ENCODE results near the gene ZNF576.

Gene ZNF576

GRCh38 chr19:43554317-43554895, 42.0 kb upstream of the ZNF576 start:
- DNase-seq (ENCODE audit: extremely low read depth, low read depth): no peak

GRCh38 chr19:43555185-43555770, 41.1 kb upstream of the ZNF576 start:
- DNase-seq (ENCODE audit: extremely low read depth, low read depth): no peak

More at GRCh38 chr19:43554317-43554895, 42.0 kb upstream of the ZNF576 start:
- TF ChIP-seq CTCF (IDR thresholded peaks at IDR 0.05; ENCODE audit: low read depth, low read length): no peak

GRCh38 chr19:43560687-43561086, 35.7 kb upstream of the ZNF576 start:
- no peak for DNase-seq (ENCODE audit: extremely low read depth, low read depth)
- no peak for TF ChIP-seq CTCF (IDR thresholded peaks at IDR 0.05; ENCODE audit: low read depth, low read length)

More at GRCh38 chr19:43555185-43555770, 41.1 kb upstream of the ZNF576 start:
- TF ChIP-seq CTCF (IDR thresholded peaks at IDR 0.05; ENCODE audit: low read depth, low read length): peak; percentile 86

GRCh38 chr19:43561139-43561970, 35.0 kb upstream of the ZNF576 start:
- no peak for DNase-seq (ENCODE audit: extremely low read depth, low read depth)
- no peak for TF ChIP-seq CTCF (IDR thresholded peaks at IDR 0.05; ENCODE audit: low read depth, low read length)

GRCh38 chr19:43562226-43562697, 34.1 kb upstream of the ZNF576 start:
- no peak for DNase-seq (ENCODE audit: extremely low read depth, low read depth)
- TF ChIP-seq CTCF (IDR thresholded peaks at IDR 0.05; ENCODE audit: low read depth, low read length): no peak

GRCh38 chr19:43562698-43563241, 33.6 kb upstream of the ZNF576 start:
- DNase-seq (ENCODE audit: extremely low read depth, low read depth): peak; percentile 28
- TF ChIP-seq CTCF (IDR thresholded peaks at IDR 0.05; ENCODE audit: low read depth, low read length): no peak
